GM23338 (cell line): Measurements from ENCODE around the gene P4HTM. TPM values are rescaled to one million over a fixed set of nuclear protein-coding genes. Genes with fewer than 3 reads are reported as not detected.

Experiments used
- ATAC-seq: fragments of 200-7000 bp; cut with Tn5 transposase; 3 replicates; pipeline ENCODE4 v1.9.1; 2020
- DNase-seq: peaks from one replicate; pipeline ENCODE4 v3.0.0-alpha.2; 2015; ENCODE audit warnings: low spot score
- H2AFZ ChIP-seq: fragments of 200-600 bp; sonication (generic); 2 replicates; pipeline ENCODE4 v1.8.0; 2016; ENCODE audit warnings: antibody characterized with exemption, mild to moderate bottlenecking, moderate library complexity
- H3F3A ChIP-seq: fragments of 200-600 bp; sonication (generic); replicated peaks from 2 replicates; pipeline ENCODE4 v1.8.0; 2017; ENCODE audit warnings: antibody characterized with exemption, mixed run types, low read depth
- H3K27ac ChIP-seq: fragments of 200-600 bp; sonication (generic); 2 replicates; pipeline ENCODE4 v1.6.1; 2016; ENCODE audit warnings: low read depth
- H3K27me3 ChIP-seq: fragments of 200-600 bp; sonication (generic); 2 replicates; pipeline ENCODE4 v1.8.0; 2016; ENCODE audit warnings: mild to moderate bottlenecking, mixed run types, moderate library complexity; ENCODE audit not compliant: insufficient read depth
- H3K36me3 ChIP-seq: fragments of 200-600 bp; sonication (generic); 2 replicates; pipeline ENCODE4 v1.8.0; 2016; ENCODE audit warnings: mild to moderate bottlenecking; ENCODE audit not compliant: insufficient read depth
- H3K4me1 ChIP-seq: fragments of 200-600 bp; sonication (generic); 2 replicates; pipeline ENCODE4 v1.8.0; 2016; ENCODE audit warnings: mild to moderate bottlenecking, moderate library complexity; ENCODE audit not compliant: insufficient read depth
- H3K4me2 ChIP-seq: fragments of 200-600 bp; sonication (generic); 2 replicates; pipeline ENCODE4 v1.7.1; 2017; ENCODE audit warnings: mixed run types
- H3K4me3 ChIP-seq: fragments of 200-600 bp; sonication (generic); 2 replicates; pipeline ENCODE4 v1.6.1; 2016; ENCODE audit warnings: mixed run types
- H3K79me2 ChIP-seq: fragments of 200-600 bp; sonication (generic); replicated peaks from 2 replicates; pipeline ENCODE4 v1.8.0; 2017; ENCODE audit warnings: mild to moderate bottlenecking; ENCODE audit not compliant: insufficient read depth
- H3K9me2 ChIP-seq: fragments of 200-600 bp; sonication (generic); 2 replicates; pipeline ENCODE4 v1.8.0; 2017; ENCODE audit not compliant: insufficient read depth
- H4K20me1 ChIP-seq: fragments of 200-600 bp; sonication (generic); replicated peaks from 2 replicates; pipeline ENCODE4 v1.8.0; 2017; ENCODE audit warnings: mild to moderate bottlenecking; ENCODE audit not compliant: insufficient read depth
- H3K27ac Mint-ChIP-seq: 2 replicates; pipeline ENCODE4 v1.8.0; 2020; ENCODE audit warnings: inconsistent platforms, mild to moderate bottlenecking, moderate library complexity, mixed read lengths
- H3K27me3 Mint-ChIP-seq: 3 replicates; pipeline ENCODE4 v1.8.0; 2022; ENCODE audit warnings: low read depth, mild to moderate bottlenecking, moderate library complexity, mixed read lengths, inconsistent platforms; ENCODE audit not compliant: insufficient read depth, poor library complexity
- H3K36me3 Mint-ChIP-seq: 3 replicates; pipeline ENCODE4 v1.8.0; 2021; ENCODE audit warnings: low read depth, mild to moderate bottlenecking, inconsistent platforms, moderate library complexity, mixed read lengths
- H3K4me1 Mint-ChIP-seq: 3 replicates; pipeline ENCODE4 v1.8.0; 2020; ENCODE audit warnings: mild to moderate bottlenecking, inconsistent platforms, mixed read lengths
- H3K4me3 Mint-ChIP-seq: 3 replicates; pipeline ENCODE4 v1.8.0; 2021; ENCODE audit warnings: moderate library complexity, mild to moderate bottlenecking, inconsistent platforms, mixed read lengths
- H3K9me3 Mint-ChIP-seq: 3 replicates; pipeline ENCODE4 v1.8.0; 2020; ENCODE audit warnings: moderate library complexity, mild to moderate bottlenecking, inconsistent platforms, mixed read lengths
- CREB1 ChIP-seq: fragments of 250-450 bp; sonication (Bioruptor Pico); IDR thresholded peaks from 2 replicates; pipeline ENCODE4 v1.5.0; 2020; ENCODE audit warnings: low read depth, mild to moderate bottlenecking, moderate library complexity
- ETS1 ChIP-seq: IDR thresholded peaks from 2 replicates; pipeline ENCODE4 v1.6.1; 2016; ENCODE audit warnings: antibody characterized with exemption
- EZH2 ChIP-seq: fragments of 200-600 bp; sonication (generic); IDR thresholded peaks from one replicate; pipeline ENCODE4 v1.8.0; 2017; ENCODE audit warnings: antibody characterized with exemption, mild to moderate bottlenecking, low read depth; ENCODE audit not compliant: unreplicated experiment
- EZH2phosphoT487 ChIP-seq: fragments of 200-600 bp; sonication (generic); IDR thresholded peaks from one replicate; pipeline ENCODE4 v1.8.1; 2018; ENCODE audit warnings: antibody characterized with exemption; ENCODE audit not compliant: unreplicated experiment
- JUNB ChIP-seq: IDR thresholded peaks from one replicate; pipeline ENCODE4 v1.6.1; 2016; ENCODE audit warnings: antibody characterized with exemption; ENCODE audit not compliant: unreplicated experiment
- POLR2AphosphoS5 ChIP-seq: IDR thresholded peaks from 2 replicates; pipeline ENCODE4 v1.6.1; 2016; ENCODE audit warnings: antibody characterized with exemption, low read depth
- ZNF114 ChIP-seq: fragments of 250-450 bp; sonication (Bioruptor Pico); IDR thresholded peaks from 2 replicates; pipeline ENCODE4 v1.5.0; 2020; ENCODE audit warnings: mild to moderate bottlenecking, moderate library complexity
- long read RNA-seq: library from polyadenylated mRNA; unstranded; transcript quantifications from one replicate; pipeline ENCODE4 v2.0.0, GENCODE V29; 2020; ENCODE audit not compliant: unreplicated experiment
- polyA plus RNA-seq: library from polyadenylated mRNA; unstranded; fragments of >200 nt; fragmentation: Nextera tagmentation; extraction: Ambion mirVana; gene quantifications from 2 replicates; pipeline ENCODE4 v1.2.1, GENCODE V29; 2016
- total RNA-seq: library from RNA; depleted of rRNA; stranded (reverse); fragments of >200 nt; shearing (Covaris generic); gene quantifications from 2 replicates; pipeline ENCODE4 v1.2.3, GENCODE V29; 2014; rRNA removed
- TF ChIP-seq, protein P1 (sequence below), 2 experiments: fragments of 200-600 bp in 1 of 2; sonication (generic) in 1 of 2; conservative IDR thresholded peaks; 2 replicates each; pipeline versions ENCODE4 v1.5.1 to v1.6.1; 2016 to 2017; ENCODE audit warnings: antibody characterized with exemption in 2 of 2, low read depth in 2 of 2, mild to moderate bottlenecking in 2 of 2, moderate library complexity in 1 of 2
- TF ChIP-seq, protein P2 (sequence below): IDR thresholded peaks from one replicate; pipeline ENCODE4 v1.6.1; 2018; ENCODE audit warnings: antibody characterized with exemption; ENCODE audit not compliant: unreplicated experiment

P4HTM gene
- 22.1 and 28.7 TPM in 2 replicates for total RNA-seq
- polyA plus RNA-seq, result 15.9 and 17.9 TPM in 2 replicates
- long read RNA-seq, transcript P4HTM-202 (9 exons, 2,127 nt), result major isoform, 15 of 24 reads
- long read RNA-seq, partial matches to known transcripts, result 5 of 24 reads
- long read RNA-seq, other reads (novel, unspliced or antisense), result 2 of 24 reads

DNA sequence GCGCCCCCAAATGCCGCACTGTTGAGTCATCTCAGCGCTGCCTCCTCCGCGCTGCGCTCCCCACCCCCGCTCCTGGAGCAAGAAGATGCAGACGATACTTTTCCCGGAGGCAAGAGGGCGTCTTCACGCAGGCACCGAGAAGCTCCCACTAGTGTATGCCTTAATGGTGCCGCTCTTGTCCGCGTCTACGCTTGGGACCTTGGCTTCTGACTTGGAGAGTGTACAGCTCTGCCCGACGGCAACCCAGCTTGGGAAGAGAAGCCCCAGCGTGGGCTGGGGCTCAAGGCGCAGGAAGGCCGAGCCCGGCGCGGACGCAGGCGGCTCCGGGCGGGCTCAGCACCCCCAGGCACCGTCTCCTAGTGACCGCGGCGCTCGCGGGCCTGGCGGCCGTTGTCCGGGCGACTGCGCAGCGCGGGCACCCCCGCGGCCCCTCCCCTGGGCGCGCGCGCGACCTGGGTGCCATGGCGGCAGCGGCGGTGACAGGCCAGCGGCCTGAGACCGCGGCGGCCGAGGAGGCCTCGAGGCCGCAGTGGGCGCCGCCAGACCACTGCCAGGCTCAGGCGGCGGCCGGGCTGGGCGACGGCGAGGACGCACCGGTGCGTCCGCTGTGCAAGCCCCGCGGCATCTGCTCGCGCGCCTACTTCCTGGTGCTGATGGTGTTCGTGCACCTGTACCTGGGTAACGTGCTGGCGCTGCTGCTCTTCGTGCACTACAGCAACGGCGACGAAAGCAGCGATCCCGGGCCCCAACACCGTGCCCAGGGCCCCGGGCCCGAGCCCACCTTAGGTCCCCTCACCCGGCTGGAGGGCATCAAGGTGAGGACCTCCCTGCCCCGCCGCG, at the start of gene P4HTM:
Gene P4HTM (plus strand): TSS at position 446 of the 840 bp plus-strand sequence. CDS start 16 bp downstream, at position 462.
- Histone ChIP-seq H3K27me3 (no peaks in the 10 kb centered on the region), H3F3A (0 out of 2 replicates have a peak, but pooled peaks cover 3% of the 10 kb centered on the region), H3K4me1 (peaks cover 14% of the 10 kb centered on the region; the same call in 1 of the 2 replicates), H3K9me2 (no peaks in the 10 kb centered on the region), H3K79me2 (peaks cover 18% of the 10 kb centered on the region), H3K27ac (peak within 1 kb of the TSS; percentile 86), H3K4me3 (peak within 1 kb of the TSS; percentile 91), H4K20me1 (peaks cover 9% of the 10 kb centered on the region), H2AFZ (peak within 1 kb of the TSS; percentile 97), H3K36me3 (no peaks in the 10 kb centered on the region; the same call in 1 of the 2 replicates), H3K4me2 (peak within 1 kb of the TSS; percentile 97)
- DNase-seq, result peak; percentile 92
- peak within 1 kb of the TSS; percentile 93 for H3K4me3 Mint-ChIP-seq
- peaks cover 37% of the 10 kb centered on the region for H3K36me3 Mint-ChIP-seq
- no peaks in the 10 kb centered on the region for H3K9me3 Mint-ChIP-seq
- H3K4me1 Mint-ChIP-seq, result peaks cover 19% of the 10 kb centered on the region
- peak; percentile 81 for ATAC-seq
- no peak for TF ChIP-seq ETS1
- peak; percentile 81; the same call in 1 of the 2 replicates for TF ChIP-seq CREB1 (CRISPR knock-in tag)
- TF ChIP-seq POLR2AphosphoS5, result peak; percentile 82
- TF ChIP-seq JUNB, result no peak
- no peak for TF ChIP-seq EZH2
- TF ChIP-seq EZH2phosphoT487, result no peak
- TF ChIP-seq, protein P1, sequence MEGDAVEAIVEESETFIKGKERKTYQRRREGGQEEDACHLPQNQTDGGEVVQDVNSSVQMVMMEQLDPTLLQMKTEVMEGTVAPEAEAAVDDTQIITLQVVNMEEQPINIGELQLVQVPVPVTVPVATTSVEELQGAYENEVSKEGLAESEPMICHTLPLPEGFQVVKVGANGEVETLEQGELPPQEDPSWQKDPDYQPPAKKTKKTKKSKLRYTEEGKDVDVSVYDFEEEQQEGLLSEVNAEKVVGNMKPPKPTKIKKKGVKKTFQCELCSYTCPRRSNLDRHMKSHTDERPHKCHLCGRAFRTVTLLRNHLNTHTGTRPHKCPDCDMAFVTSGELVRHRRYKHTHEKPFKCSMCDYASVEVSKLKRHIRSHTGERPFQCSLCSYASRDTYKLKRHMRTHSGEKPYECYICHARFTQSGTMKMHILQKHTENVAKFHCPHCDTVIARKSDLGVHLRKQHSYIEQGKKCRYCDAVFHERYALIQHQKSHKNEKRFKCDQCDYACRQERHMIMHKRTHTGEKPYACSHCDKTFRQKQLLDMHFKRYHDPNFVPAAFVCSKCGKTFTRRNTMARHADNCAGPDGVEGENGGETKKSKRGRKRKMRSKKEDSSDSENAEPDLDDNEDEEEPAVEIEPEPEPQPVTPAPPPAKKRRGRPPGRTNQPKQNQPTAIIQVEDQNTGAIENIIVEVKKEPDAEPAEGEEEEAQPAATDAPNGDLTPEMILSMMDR (conservative IDR thresholded peaks at IDR 0.05; ENCODE audit: low read depth in 2 of 2), result peak; percentile 32 to 49
- peak within 1 kb of the TSS; percentile 96 for H3K27ac Mint-ChIP-seq
- H3K27me3 Mint-ChIP-seq, result peaks cover 25% of the 10 kb centered on the region

DNA sequence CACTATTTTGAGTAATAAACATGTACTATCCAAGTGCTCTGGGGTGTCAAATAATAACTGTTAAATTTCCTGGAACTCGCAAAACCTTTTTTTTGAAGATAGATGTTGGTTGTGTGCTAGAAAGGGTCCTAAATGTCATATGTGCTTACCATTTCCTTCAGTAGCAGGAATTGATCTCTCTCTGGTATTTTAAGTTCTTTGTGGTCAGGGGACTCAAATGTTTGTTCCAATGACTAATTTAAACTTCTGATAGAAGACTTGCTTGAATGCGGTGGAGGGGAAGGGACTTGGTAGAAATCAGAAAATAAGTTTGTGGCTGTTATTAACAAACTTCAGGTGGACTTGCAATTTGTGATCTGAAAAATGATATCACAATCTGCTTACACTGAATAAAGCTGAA, 44.6 kb upstream of the P4HTM start:
- H3K79me2 ChIP-seq, result peaks cover 88% of the 10 kb centered on the region
- H3K4me1 Mint-ChIP-seq, result peaks cover 9% of the 10 kb centered on the region; the same call in 2 of the 3 replicates
- no peak overlapping the region for H3K27ac ChIP-seq
- H3K4me2 ChIP-seq, result no peak overlapping the region
- 0 out of 2 replicates have a peak overlapping the region, but pooled peaks have one; percentile 11 for H3K27ac Mint-ChIP-seq
- peaks cover 5% of the 10 kb centered on the region; the same call in 1 of the 2 replicates for H3K4me1 ChIP-seq
- H3K27me3 ChIP-seq, result no peaks in the 10 kb centered on the region
- peaks cover 39% of the 10 kb centered on the region for H4K20me1 ChIP-seq
- peaks cover 4% of the 10 kb centered on the region for H3K27me3 Mint-ChIP-seq
- no peaks in the 10 kb centered on the region for H3K36me3 ChIP-seq
- H3K4me3 Mint-ChIP-seq, result no peak overlapping the region
- no peak overlapping the region for H2AFZ ChIP-seq
- ATAC-seq, result no peak
- no peak overlapping the region for H3K4me3 ChIP-seq
- no peaks in the 10 kb centered on the region for H3K9me2 ChIP-seq
- no peaks in the 10 kb centered on the region for H3K9me3 Mint-ChIP-seq
- peaks cover 2% of the 10 kb centered on the region; the same call in 2 of the 3 replicates for H3K36me3 Mint-ChIP-seq
- no peak for DNase-seq
- 0 out of 2 replicates have a peak, but pooled peaks cover 5% of the 10 kb centered on the region for H3F3A ChIP-seq
- TF ChIP-seq ETS1 (no peak), ZNF114 (no peak)
- TF ChIP-seq, protein P1 (conservative IDR thresholded peaks at IDR 0.05; ENCODE audit: low read depth in 2 of 2), result no peak
- TF ChIP-seq, protein P2, sequence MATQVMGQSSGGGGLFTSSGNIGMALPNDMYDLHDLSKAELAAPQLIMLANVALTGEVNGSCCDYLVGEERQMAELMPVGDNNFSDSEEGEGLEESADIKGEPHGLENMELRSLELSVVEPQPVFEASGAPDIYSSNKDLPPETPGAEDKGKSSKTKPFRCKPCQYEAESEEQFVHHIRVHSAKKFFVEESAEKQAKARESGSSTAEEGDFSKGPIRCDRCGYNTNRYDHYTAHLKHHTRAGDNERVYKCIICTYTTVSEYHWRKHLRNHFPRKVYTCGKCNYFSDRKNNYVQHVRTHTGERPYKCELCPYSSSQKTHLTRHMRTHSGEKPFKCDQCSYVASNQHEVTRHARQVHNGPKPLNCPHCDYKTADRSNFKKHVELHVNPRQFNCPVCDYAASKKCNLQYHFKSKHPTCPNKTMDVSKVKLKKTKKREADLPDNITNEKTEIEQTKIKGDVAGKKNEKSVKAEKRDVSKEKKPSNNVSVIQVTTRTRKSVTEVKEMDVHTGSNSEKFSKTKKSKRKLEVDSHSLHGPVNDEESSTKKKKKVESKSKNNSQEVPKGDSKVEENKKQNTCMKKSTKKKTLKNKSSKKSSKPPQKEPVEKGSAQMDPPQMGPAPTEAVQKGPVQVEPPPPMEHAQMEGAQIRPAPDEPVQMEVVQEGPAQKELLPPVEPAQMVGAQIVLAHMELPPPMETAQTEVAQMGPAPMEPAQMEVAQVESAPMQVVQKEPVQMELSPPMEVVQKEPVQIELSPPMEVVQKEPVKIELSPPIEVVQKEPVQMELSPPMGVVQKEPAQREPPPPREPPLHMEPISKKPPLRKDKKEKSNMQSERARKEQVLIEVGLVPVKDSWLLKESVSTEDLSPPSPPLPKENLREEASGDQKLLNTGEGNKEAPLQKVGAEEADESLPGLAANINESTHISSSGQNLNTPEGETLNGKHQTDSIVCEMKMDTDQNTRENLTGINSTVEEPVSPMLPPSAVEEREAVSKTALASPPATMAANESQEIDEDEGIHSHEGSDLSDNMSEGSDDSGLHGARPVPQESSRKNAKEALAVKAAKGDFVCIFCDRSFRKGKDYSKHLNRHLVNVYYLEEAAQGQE, result no peak
